Measurements from ENCODE around the gene TARS3.
A peak's percentile ranks its signal among the peaks of the same experiment; 100 is the strongest.

TARS3 gene

GRCh38 chr15:101697488-101697887 is 26.8 kb downstream of the TARS3 start:
- no peak for DNase-seq

GRCh38 chr15:101696829-101697228 is 27.4 kb downstream of the TARS3 start:
- DNase-seq: no peak

GRCh38 chr15:101694261-101694660 is 30.0 kb downstream of the TARS3 start:
- no peak for DNase-seq

GRCh38 chr15:101692801-101693598 is 31.3 kb downstream of the TARS3 start:
- DNase-seq: no peak

GRCh38 chr15:101689901-101690300 is 34.4 kb downstream of the TARS3 start:
- no peak for DNase-seq

- DNase-seq: no peak
These were observed 37.6 kb downstream of the TARS3 start for GRCh38 chr15:101686718-101687117.

- no peak for DNase-seq
These were observed 39.4 kb downstream of the TARS3 start for GRCh38 chr15:101684877-101685276.

GRCh38 chr15:101684384-101684783 is 39.9 kb downstream of the TARS3 start:
- DNase-seq: no peak

- DNase-seq: no peak
These were observed 44.5 kb downstream of the TARS3 start for GRCh38 chr15:101679806-101680205.

- DNase-seq: no peak
These were observed 47.3 kb downstream of the TARS3 start for GRCh38 chr15:101676921-101677329.

- DNase-seq: no peak
These were observed 48.3 kb downstream of the TARS3 start for GRCh38 chr15:101675796-101676582.

- DNase-seq: no peak
These were observed 49.3 kb downstream of the TARS3 start for GRCh38 chr15:101675015-101675414.

- DNase-seq: no peak
These were observed 52.0 kb downstream of the TARS3 start for GRCh38 chr15:101672298-101672697.

- no peak for DNase-seq
These were observed 54.5 kb downstream of the TARS3 start for GRCh38 chr15:101669744-101670143.

- DNase-seq: no peak
These were observed 56.4 kb downstream of the TARS3 start for GRCh38 chr15:101667881-101668280.

GRCh38 chr15:101664303-101664913 is 59.9 kb downstream of the TARS3 start:
- no peak for DNase-seq

- DNase-seq: no peak
These were observed 62.1 kb downstream of the TARS3 start for GRCh38 chr15:101662203-101662602.

GRCh38 chr15:101660005-101660404 is 64.3 kb downstream of the TARS3 start:
- no peak for DNase-seq

GRCh38 chr15:101657968-101658784 is 66.1 kb downstream of the TARS3 start:
- DNase-seq: no peak

- DNase-seq: no peak
These were observed 67.1 kb downstream of the TARS3 start for GRCh38 chr15:101657171-101657570.

GRCh38 chr15:101654624-101655337 is 69.5 kb downstream of the TARS3 start:
- peak; percentile 63 for DNase-seq

GRCh38 chr15:101654171-101654570 is 70.1 kb downstream of the TARS3 start:
- DNase-seq: no peak

All from NK-92 treated with Interleukin-12 subunit alpha and Interleukin-12 subunit beta, amount 100 ng/mL, for 24 hours (cell line).